ENCODE measurements around the gene TUBA1B. TPM values are rescaled to one million over a fixed set of nuclear protein-coding genes. Genes with fewer than 3 reads are reported as not detected.

The TUBA1B gene
- total and polyA plus RNA-seq, 2 donors (not counting 3 experiments of a cell fraction or from before 2014, with no cell fraction given), result 2,245 to 5,362 TPM

- TF ChIP-seq FOS (IDR thresholded peaks at IDR 0.05; ENCODE audit: borderline replicate concordance, insufficient read depth, low read length) (no peak), POLR2AphosphoS5 (IDR thresholded peaks at IDR 0.05; ENCODE audit: insufficient read depth, low read depth, low read length) (no peak), GATA2 (IDR thresholded peaks at IDR 0.05; ENCODE audit: insufficient read depth, insufficient read length, low read depth, low read length) (no peak), MYC (IDR thresholded peaks at IDR 0.05; ENCODE audit: low read depth, low read length) (no peak), CTCF (IDR thresholded peaks at IDR 0.05; ENCODE audit: extremely low read depth in 1 of 2, insufficient read depth in 1 of 2, low read depth in 1 of 2, low read length in 2 of 2) (no peak)
- CTCF ChIA-PET, result interaction anchor here (1.3 to 1.4 kb wide), 2 partner anchors 20 to 142 kb away, joined by 3 read pairs; no protein-coding TSS in a partner anchor
Measured at GRCh38 chr12:49138999-49139398, 7.8 kb upstream of the TUBA1B start.

GRCh38 chr12:49138587-49138986, 7.4 kb upstream of the TUBA1B start:
- no peak for DNase-seq (ENCODE audit: low read depth, low spot score)
- H3K27ac ChIP-seq (ENCODE audit: insufficient read depth, low read depth, low read length), result no peak overlapping the region
- no TSS peak for BruUV-seq (replicated peaks)
- no peaks in the 10 kb centered on the region for H3K4me1 ChIP-seq (ENCODE audit: control insufficient read depth, extremely low read depth, insufficient read depth, low read length)
- FAIRE-seq, result no peak
- CTCF ChIA-PET, result interaction anchor here (1.3 kb wide), 2 partner anchors 92 to 142 kb away, joined by 3 read pairs; no protein-coding TSS in a partner anchor
- H3K9ac ChIP-seq (replicated peaks; ENCODE audit: extremely low read depth, insufficient read depth, low read length), result no peak overlapping the region
- H3K4me2 ChIP-seq (ENCODE audit: insufficient read depth, low read length), result no peak overlapping the region
- no peaks in the 10 kb centered on the region for H3K9me1 ChIP-seq (replicated peaks; ENCODE audit: control insufficient read depth, extremely low read depth, insufficient read depth, low read length)
- no peak for TF ChIP-seq MYC (IDR thresholded peaks at IDR 0.05; ENCODE audit: low read depth, low read length)
- TF ChIP-seq POLR2AphosphoS5 (IDR thresholded peaks at IDR 0.05; ENCODE audit: insufficient read depth, low read depth, low read length), result no peak
- no peak for TF ChIP-seq MAX (IDR thresholded peaks at IDR 0.05; ENCODE audit: insufficient read depth, insufficient read length)
- TF ChIP-seq EZH2 (IDR thresholded peaks at IDR 0.05; ENCODE audit: borderline replicate concordance, low read depth, low read length, severe bottlenecking), result no peak
- no peak for TF ChIP-seq FOS (IDR thresholded peaks at IDR 0.05; ENCODE audit: borderline replicate concordance, insufficient read depth, low read length)
- TF ChIP-seq JUN (IDR thresholded peaks at IDR 0.05; ENCODE audit: borderline replicate concordance, insufficient read depth, insufficient read length, low read depth), result no peak
- TF ChIP-seq GATA2 (IDR thresholded peaks at IDR 0.05; ENCODE audit: insufficient read depth, insufficient read length, low read depth, low read length), result no peak
- no peak for TF ChIP-seq POLR2A (IDR thresholded peaks at IDR 0.05; ENCODE audit: low read depth, low read length)
- no peak for TF ChIP-seq CTCF (IDR thresholded peaks at IDR 0.05; ENCODE audit: extremely low read depth in 1 of 2, insufficient read depth in 1 of 2, low read depth in 1 of 2, low read length in 2 of 2)
- no peaks in the 10 kb centered on the region for H3K36me3 ChIP-seq (ENCODE audit: control insufficient read depth in 2 of 2, extremely low read depth in 1 of 2, insufficient read depth in 2 of 2, low read length in 2 of 2)
- dilution Hi-C loops (cut with MboI; ENCODE audit: extremely low pct_ligation_motif_present, low sequenced_read_pairs), result no loop called here
- H3K27me3 ChIP-seq (ENCODE audit: control insufficient read depth in 2 of 2, insufficient read depth in 2 of 2, low read length in 2 of 2), result no peaks in the 10 kb centered on the region
- no peaks in the 10 kb centered on the region for H4K20me1 ChIP-seq (replicated peaks; ENCODE audit: control insufficient read depth, extremely low read depth, insufficient read depth, low read length)
- H3K9me3 ChIP-seq (replicated peaks; ENCODE audit: control insufficient read depth, insufficient read depth, low read length), result no peaks in the 10 kb centered on the region
- no peak overlapping the region for H2AFZ ChIP-seq (ENCODE audit: low read depth, low read length)
- no peaks in the 10 kb centered on the region for H3K79me2 ChIP-seq (ENCODE audit: control insufficient read depth, insufficient read depth, low read length)
- POLR2A ChIA-PET, result interaction anchor here (0.6 kb wide), 1 partner anchor 50 kb away, joined by 4 read pairs; the partner anchor contains the start of gene TUBA1A
- no peak overlapping the region for H3K4me3 ChIP-seq (replicated peaks in 1 of 3; ENCODE audit: insufficient read depth in 1 of 3, low read depth in 1 of 3, low read length in 3 of 3)
- intact Hi-C loops (cut with micrococcal nuclease), result no loop called here

More at GRCh38 chr12:49138999-49139398, 7.8 kb upstream of the TUBA1B start:
- H3K36me3 ChIP-seq (ENCODE audit: control insufficient read depth in 2 of 2, extremely low read depth in 1 of 2, insufficient read depth in 2 of 2, low read length in 2 of 2), result no peaks in the 10 kb centered on the region
- H3K27me3 ChIP-seq (ENCODE audit: control insufficient read depth in 2 of 2, insufficient read depth in 2 of 2, low read length in 2 of 2), result no peaks in the 10 kb centered on the region
- H3K9ac ChIP-seq (replicated peaks; ENCODE audit: extremely low read depth, insufficient read depth, low read length), result no peak overlapping the region
- DNase-seq (ENCODE audit: low read depth, low spot score), result no peak
- H3K4me1 ChIP-seq (ENCODE audit: control insufficient read depth, extremely low read depth, insufficient read depth, low read length), result no peaks in the 10 kb centered on the region
- intact Hi-C loops (cut with micrococcal nuclease), result no loop called here
- no peaks in the 10 kb centered on the region for H3K9me3 ChIP-seq (replicated peaks; ENCODE audit: control insufficient read depth, insufficient read depth, low read length)
- no peak for FAIRE-seq
- H4K20me1 ChIP-seq (replicated peaks; ENCODE audit: control insufficient read depth, extremely low read depth, insufficient read depth, low read length), result no peaks in the 10 kb centered on the region
- no peak overlapping the region for H3K27ac ChIP-seq (ENCODE audit: insufficient read depth, low read depth, low read length)
- POLR2A ChIA-PET, result no interaction called here
- H2AFZ ChIP-seq (ENCODE audit: low read depth, low read length), result no peak overlapping the region
- no peak overlapping the region for H3K4me2 ChIP-seq (ENCODE audit: insufficient read depth, low read length)
- no TSS peak for BruUV-seq (replicated peaks)
- H3K79me2 ChIP-seq (ENCODE audit: control insufficient read depth, insufficient read depth, low read length), result no peaks in the 10 kb centered on the region
- dilution Hi-C loops (cut with MboI; ENCODE audit: extremely low pct_ligation_motif_present, low sequenced_read_pairs), result no loop called here
- no peaks in the 10 kb centered on the region for H3K9me1 ChIP-seq (replicated peaks; ENCODE audit: control insufficient read depth, extremely low read depth, insufficient read depth, low read length)
- H3K4me3 ChIP-seq (replicated peaks in 1 of 3; ENCODE audit: insufficient read depth in 1 of 3, low read depth in 1 of 3, low read length in 3 of 3), result no peak overlapping the region
